Hematopoietic multipotent progenitor cell (in vitro differentiated cells): ENCODE measurements around the gene TBRG4. TPM values are rescaled to one million over a fixed set of nuclear protein-coding genes. Genes with fewer than 3 reads are reported as not detected.

Experiments used
- DNase-seq, 3 donors: peaks; one replicate each; pipeline ENCODE4 v3.0.0-alpha.2; 2011 to 2015; ENCODE audit warnings: low read depth in 2 of 3, low spot score in 2 of 3
- total RNA-seq: library from RNA; depleted of rRNA; stranded (reverse); fragments of >200 nt; gene quantifications from one replicate; pipeline ENCODE4 v1.2.3, GENCODE V29; 2012

TBRG4 gene
- total RNA-seq, 1 donor = 85.4 TPM

GRCh38 chr7:45092931-45093235 is 18.6 kb downstream of the TBRG4 start:
- DNase-seq = no peak

- no peak for DNase-seq
These were observed 19.2 kb downstream of the TBRG4 start for GRCh38 chr7:45092100-45092930.

DNA sequence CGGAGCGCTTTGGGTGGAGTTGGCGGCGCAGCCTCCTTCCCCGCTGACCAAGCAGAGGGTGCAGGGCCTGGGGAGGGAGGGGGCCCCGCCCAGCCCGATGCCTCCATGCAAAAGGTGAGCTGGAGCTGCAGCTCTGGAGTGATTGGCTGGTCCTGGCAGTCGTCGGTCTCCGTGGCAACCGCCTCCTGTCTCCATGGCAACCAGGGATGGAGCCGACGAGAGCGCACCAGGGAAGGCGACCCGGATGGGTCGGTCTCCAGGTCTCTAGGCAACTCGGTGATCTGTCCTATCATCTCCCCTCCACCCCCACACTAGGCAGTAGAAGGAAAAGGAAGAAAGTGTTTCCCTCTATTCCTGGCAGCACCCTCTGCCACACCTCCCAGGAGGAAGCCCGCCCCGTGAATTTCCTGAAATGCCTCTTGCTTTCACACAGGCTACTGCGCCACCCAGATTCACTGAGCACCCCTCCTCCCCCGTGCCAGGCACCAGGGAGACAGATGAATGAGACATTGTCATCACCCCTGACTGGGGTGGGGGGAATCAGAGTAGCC is 22.1 kb downstream of the TBRG4 start:
- peak in 2 of 3 donors; percentile 42 to 52 for DNase-seq

DNA sequence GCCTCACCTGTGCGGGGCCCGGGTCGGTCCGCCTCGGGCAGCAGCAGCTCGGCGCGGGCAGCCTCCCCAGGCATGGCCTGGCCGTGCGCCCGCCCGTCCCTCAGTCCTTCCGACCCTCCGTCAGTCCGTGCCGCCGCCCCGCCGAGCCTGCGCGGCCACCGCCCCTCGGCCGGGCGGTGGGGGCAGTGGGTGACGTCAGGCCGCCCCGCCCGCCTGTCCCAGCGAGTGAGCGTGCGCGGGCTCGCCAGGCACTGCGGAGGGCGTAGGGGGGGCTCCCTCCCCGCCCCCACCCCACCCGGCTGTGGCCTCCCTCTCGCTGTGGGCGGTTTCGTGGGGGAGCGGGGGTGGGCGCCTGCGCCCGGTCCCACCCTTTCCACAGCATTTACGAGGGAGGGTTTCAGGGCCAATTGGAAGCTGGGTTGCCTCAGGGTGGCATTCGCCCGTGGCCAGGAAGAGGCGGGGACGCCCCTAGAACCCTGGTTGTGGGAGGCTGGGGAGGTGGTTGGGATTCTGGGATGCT is 22.6 kb downstream of the TBRG4 start, which contains the start of gene NACAD:
TSS of gene NACAD (minus strand) at position 149 of the 520 bp plus-strand sequence. CDS start at position 74, 75 bp downstream.
- peak in 2 of 3 donors; percentile 37 to 40 for DNase-seq

DNA sequence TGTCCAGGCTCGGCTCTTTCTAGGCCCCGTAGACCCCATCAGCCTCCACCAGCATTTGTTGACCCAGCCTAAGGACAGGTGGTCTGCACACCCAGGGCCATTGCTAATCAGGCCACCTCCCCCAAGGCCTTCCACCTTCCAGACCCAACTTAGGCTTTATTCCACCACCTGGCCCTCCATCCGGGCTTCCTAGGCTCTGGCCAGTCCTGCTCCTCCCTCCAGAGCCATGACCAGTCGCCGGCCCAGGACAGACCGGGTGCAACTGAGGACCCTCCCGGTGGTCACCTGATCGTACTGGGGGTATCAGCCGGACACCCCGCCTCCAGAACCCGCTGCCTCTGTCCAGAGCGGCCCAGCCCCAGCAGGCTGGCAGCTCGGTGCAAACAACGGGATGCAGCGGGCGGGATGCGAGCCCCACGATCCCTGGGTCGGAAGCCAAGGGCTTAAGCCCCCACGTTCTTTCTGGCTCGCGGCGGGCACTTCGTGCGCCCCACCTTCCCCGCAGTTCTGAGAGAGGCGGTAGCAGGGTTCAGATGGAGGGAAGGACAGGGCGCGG is 23.3 kb downstream of the TBRG4 start:
- no peak for DNase-seq

DNA sequence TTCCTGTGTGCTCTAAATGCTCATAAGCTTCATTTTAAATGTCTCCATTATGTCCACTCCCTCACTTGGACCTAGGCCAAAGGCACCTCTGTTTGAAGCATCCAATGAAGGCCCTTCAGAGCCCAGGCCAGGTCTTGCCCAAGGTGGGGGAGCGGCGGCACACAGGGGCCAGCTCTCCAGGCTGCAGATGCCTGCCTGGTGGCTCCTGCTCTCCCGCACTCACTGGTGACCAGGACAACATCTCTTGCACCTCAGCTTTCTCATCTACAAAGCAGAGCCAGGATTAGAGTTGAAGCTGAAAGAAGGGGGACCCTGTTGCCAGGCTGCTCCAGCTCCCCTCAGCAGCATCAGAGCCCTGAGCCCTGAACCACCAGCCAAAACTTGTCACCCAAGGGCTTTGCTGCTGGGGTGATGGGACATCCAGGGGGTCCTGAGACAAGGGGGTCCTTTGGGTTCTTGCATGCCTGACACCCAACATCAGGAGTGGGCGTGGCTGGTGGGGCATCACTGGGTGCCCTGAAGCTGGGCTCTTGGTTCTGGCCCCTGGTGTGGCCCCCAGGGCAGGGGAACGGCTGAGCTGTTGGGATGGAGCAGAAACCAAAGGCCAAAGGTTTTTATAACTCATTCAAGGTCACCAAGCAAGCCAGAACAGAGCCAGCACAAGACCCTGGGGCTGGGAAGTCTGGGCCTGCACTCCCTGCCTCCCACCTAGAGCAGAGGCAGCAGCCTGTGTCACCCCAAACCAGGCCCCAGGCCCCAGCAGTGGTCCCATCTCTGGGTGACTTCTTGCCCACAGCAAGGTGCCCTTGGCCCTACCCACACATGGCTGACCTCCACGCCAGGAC is 24.0 kb downstream of the TBRG4 start:
- DNase-seq = no peak

DNA sequence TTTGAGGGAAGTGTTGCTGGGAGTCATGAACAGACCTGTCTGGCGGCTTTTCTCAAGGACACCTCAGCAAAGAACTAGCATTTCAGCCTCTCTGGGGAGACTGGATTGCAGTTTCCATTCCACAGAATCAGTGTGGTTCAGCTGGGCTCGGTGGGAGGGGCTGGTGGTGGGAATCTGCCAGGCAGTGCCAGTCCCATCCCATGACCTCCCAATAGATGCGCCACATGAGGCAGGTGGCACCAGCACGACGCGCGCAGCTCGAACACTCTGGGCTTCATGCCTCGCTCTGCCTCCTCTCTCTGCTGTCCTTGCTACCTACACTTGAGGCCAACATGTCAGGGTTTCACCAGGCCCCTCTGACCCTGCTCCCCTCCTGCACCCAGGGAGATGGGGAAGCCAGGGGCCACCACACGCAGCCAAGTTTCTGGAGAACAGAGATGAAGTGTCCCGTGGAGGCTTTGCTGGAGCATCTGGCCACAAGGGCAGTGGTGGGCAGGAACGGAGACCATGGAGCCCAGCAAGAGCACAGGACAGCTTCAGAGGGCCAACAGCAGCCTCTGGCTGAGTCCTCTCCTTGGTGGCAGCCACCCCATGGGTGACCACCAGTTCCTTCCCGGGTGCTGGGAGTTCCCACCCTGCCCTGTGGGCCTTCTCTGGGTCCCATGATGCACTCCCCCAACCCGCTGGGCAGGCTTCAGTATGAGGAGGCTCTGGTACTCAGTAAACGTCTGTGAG is 25.0 kb downstream of the TBRG4 start:
- no peak for DNase-seq

DNA sequence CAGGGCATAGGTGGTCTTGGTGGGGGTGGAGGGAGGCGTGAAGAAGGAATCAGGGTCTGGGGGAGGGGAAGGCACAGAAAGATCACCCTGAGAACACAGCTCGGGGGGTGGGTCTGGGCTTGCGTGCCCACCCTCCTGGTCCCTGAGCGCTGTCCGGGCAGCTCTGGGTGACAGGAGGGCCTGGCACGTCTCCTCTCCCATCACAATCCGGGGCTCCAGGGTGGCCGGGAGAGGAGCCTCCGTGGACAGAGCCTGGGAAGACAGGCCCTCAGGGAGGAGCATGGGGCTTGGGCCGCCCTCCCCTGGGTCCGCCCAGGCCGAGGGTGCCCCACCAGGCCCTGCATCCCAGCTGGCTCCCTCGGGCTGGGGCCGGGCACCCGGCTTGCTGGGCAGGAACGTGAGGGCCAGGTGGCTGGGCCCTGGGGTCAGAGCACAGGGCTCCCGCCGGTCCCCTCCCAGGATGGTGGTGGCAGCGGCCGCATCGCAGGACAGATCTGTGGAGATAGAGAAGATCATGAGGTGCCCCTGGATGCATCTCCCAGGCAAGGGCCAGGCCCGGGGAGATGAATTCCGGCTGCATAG is 25.8 kb downstream of the TBRG4 start:
- DNase-seq = no peak

DNA sequence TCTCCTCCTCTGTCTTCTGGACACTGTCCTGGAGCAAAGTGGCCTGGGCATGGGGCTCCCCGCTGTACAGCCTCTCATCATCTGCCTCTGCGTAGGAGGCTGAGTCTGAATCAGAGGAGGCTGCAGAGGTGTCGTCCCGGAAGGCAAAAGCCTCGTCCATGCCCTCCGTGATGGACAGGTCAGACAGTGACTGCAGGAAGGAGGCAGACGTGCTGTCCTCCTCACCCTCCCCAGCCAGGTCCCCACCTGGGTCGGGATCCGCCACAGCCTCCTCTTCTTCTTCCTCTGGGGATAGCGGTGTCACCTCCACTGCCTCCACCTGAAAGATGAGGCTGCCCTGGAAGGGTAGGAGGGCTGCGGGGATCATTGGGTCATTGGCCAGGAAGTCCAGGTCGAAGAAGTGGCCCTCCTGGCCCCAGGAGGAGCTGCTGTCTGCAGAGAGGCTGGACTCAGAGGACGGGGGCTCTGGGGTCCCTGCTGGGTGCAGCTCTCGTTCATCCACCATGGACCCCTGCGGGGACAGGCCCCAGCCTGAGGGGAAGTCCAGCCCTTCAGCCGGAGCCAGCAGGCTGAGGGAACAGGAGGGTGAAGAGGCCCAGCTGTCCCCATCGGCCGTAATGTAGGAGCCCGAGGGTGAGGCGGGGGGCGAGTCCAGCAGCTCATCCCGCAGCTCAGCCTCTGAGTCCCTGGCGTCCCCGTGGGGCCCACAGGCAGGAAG is 26.4 kb downstream of the TBRG4 start:
- no peak for DNase-seq

DNA sequence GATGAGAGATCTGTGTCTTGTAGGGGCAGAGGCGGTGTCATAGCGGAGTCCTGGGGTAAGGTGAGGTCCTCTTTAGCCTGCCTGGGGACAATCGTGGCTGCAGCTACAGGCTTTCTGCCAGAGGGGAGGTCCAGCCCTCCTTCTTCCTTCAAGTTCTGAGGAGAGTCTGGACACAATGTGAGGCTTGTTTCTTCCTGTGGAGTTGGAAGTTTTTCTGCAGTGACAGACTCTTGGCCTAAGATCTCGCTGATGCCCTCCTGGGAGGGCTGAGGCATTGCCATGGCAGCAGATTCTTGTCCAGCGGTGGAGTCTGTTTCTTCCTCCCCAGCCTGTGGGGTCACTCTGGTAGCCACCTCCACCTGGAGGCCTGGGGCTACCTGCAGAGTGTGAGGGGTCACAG is 27.2 kb downstream of the TBRG4 start:
- no peak for DNase-seq

- DNase-seq = no peak
These were observed 28.6 kb downstream of the TBRG4 start for GRCh38 chr7:45082831-45083331.

DNA sequence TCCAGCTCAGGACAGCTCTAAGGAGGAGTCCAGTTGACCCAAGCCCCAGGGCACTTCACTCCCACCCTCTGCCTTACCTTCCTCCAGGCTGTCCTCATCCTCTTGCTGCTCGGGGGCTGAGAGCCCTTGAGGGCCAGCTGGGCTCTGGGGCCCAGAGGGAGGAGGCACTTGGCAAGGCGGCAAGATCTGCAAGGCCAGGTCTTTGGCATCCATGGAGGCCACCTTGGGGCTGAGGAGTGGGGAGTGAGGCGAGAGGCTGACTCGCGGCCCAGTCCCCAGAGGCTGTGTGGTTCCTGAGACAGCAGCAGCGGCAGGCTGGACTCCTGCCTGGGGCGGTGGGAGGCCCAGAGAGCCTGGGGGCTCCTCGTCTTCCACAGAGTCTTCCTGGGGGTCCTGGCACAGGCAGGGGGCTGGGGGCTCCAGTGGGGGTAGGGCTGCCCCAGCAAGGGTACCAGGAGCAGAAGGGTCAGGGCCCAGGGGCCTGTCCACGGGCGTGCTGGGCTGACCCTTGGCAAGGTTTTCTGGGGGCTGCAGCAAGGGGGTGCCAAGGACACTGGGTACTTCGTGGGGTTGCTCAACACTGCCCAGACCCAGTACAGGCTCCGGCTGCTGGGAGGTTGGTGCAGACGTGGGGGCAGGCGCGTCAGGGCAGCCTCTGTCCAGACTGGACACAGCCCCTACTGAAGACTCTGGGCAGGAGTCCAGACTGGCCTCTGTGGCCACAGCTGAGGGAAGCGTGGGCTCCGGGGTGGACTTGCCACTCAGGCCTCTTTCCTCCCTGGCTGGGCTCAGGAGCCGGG is 29.3 kb downstream of the TBRG4 start:
- no peak for DNase-seq

DNA sequence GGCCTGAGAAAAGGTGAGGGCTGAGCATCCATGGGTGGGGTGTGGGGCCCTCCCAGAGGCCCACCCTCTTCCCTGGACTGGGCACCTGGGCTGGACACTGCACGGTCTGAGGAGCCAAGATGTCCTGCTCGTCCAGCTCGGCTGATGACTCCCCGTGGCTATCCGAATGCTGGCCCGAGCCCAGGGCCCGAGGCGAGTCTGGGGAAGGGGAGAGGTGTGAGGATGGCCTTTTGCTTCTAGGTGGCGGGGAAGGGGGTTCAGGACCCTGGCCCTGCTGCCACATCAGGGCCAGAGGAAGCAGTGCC is 29.9 kb downstream of the TBRG4 start:
- no peak for DNase-seq

DNA sequence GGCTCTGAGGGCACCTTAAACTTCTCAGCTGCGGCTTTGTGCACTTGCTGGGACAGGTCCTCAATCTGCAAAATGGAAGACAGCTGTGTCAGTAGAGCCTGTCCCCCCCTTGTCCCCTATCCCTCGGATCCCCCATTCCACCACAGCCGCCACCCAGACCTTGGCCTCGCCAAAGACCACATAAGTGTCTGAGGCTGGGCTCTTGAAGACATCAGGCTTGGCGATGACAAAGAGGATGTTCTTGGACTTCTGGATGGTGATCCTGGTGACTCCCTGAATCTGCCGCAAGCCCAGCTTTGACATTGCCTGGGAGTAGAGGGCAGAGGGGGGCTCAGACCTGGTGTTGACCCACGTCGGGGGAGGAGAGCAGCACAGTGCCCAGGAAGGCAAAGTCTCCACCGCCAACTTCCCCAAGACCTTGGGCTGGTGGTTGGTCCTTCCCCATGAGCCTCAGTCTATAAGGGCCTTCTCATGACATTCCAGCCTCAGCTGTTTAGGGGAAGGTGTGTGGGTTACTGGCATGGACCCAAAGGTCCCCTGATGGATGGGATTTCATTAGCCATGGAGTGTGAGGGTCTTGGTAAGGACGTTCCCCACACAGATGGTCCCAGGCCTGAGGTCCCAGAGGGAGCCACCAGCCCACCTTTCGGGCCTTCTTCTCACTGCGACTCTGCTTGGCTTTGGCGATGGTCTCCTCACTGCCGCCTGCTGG is 30.4 kb downstream of the TBRG4 start:
- DNase-seq = no peak

DNA sequence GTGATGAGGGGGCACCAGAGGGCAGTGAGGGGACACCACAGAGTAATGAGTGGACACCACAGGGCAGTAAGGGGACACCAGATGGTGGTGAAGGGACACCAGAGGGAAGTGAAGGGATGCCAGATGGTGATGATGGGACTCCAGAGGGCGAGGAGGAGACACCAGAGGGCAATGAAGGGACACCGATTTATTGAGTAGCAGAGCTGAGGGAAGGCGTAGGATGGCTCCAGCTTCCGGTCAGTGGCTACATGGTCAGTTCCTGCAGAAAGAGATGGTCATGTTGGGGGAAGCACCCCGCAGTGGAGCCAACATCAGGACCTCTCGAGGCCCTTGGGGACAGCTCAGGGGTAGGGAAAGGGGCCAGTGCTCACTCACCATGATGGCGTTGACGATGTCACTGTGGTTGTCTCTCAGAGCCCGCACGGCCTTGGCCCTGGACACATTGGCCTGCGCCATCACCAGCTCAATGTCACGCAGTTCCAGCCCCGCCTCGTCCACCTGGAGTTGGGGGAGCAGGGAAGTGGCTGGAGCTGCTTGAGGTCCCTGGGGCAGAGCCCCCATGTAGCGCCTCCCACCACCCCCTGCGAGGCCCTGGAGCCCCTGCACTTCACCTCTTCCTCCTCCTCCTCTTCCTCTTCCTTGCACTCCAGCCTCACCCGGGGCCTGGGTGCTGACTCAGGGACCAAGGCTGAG is 31.1 kb downstream of the TBRG4 start:
- DNase-seq = no peak

GRCh38 chr7:45078125-45078681 is 33.3 kb downstream of the TBRG4 start:
- DNase-seq = peak in 2 of 3 donors; percentile 24 to 33

DNA sequence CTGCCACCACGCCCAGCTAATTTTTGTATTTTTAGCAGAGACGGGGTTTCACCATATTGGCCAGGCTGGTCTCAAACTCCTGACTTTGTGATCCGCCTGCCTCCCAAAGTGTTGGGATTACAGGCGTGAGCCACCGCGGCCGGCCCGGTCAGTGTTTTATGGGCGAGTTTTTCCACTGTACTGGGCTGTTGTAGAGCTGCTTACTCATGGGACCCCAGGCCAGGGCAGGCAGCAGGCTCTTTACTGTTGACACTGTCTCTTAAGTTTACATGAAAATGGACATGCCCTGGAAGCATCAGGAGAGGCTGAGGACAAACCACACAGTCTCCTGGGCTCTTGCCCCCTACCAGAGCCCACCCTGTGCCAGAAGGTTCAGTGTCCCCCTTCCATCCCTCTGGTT is 33.9 kb downstream of the TBRG4 start:
- no peak for DNase-seq
